ENCODE measurements around the gene STUM. TPM values are rescaled to one million over a fixed set of nuclear protein-coding genes. Genes with fewer than 3 reads are reported as not detected.

Gene STUM
- total and polyA plus RNA-seq, 7 donors: under 0.01 to 16.9 (median 7.2) TPM

- DNase-seq: peak; percentile 52
- H3K4me3 ChIP-seq: no peak overlapping the region
- H3K4me1 ChIP-seq: peaks cover 0 to 76% (median 62%) of the 10 kb centered on the region in 4 donors
- intact Hi-C loops (cut with DNase I): no loop called here
- TF ChIP-seq POLR2AphosphoS5 (IDR thresholded peaks at IDR 0.05) (no peak), POLR2A (IDR thresholded peaks at IDR 0.05) (no peak)
- H3K9me3 ChIP-seq: no peaks in the 10 kb centered on the region
- WGBS, 2 donors: 42 to 70% methylated on average over 8 of the region's 8 CpGs
- peak overlapping the region in 3 of 4 donors; percentile 51 to 85 (median 85) for H3K27ac ChIP-seq
- H3K36me3 ChIP-seq: no peaks in the 10 kb centered on the region
- H3K27me3 ChIP-seq: no peaks in the 10 kb centered on the region
Observed at GRCh38 chr1:226572325-226572726, 23.8 kb downstream of the STUM start.

GRCh38 chr1:226574044-226574443, 25.5 kb downstream of the STUM start:
- TF ChIP-seq CTCF (IDR thresholded peaks at IDR 0.05): no peak
- no peak for TF ChIP-seq EP300 (IDR thresholded peaks at IDR 0.05)
- TF ChIP-seq POLR2AphosphoS5 (IDR thresholded peaks at IDR 0.05): no peak
- no peak for TF ChIP-seq POLR2A (IDR thresholded peaks at IDR 0.05)
- peak; percentile 8 for DNase-seq
- Histone ChIP-seq H3K4me1 (peaks cover 0 to 59% (median 45%) of the 10 kb centered on the region in 4 donors), H3K27me3 (no peaks in the 10 kb centered on the region), H3K4me3 (no peak overlapping the region), H3K9me3 (no peaks in the 10 kb centered on the region), H3K36me3 (no peaks in the 10 kb centered on the region), H3K27ac (peak overlapping the region in 3 of 4 donors; percentile 80 to 85 (median 85))
- intact Hi-C loops (cut with DNase I): no loop called here
- 76 to 77% methylated on average over 2 of the region's 2 CpGs for WGBS, 2 donors

- H3K9me3 ChIP-seq: no peaks in the 10 kb centered on the region
- intact Hi-C loops (cut with DNase I): no loop called here
- no peak for TF ChIP-seq POLR2AphosphoS5 (IDR thresholded peaks at IDR 0.05)
- no peak for TF ChIP-seq EP300 (IDR thresholded peaks at IDR 0.05)
- TF ChIP-seq CTCF (IDR thresholded peaks at IDR 0.05): no peak
- no peak for TF ChIP-seq POLR2A (IDR thresholded peaks at IDR 0.05)
- H3K27ac ChIP-seq: peak overlapping the region; percentile 66 to 85 (median 82)
- peaks cover 0 to 51% (median 38%) of the 10 kb centered on the region in 4 donors for H3K4me1 ChIP-seq
- no peak overlapping the region for H3K4me3 ChIP-seq
- H3K36me3 ChIP-seq: no peaks in the 10 kb centered on the region
- DNase-seq: peak; percentile 66
- 93 to 94% methylated on average over 21 of the region's 21 CpGs for WGBS, 2 donors
- no peaks in the 10 kb centered on the region for H3K27me3 ChIP-seq
Observed at GRCh38 chr1:226574591-226575435, 26.2 kb downstream of the STUM start.

GRCh38 chr1:226575436-226575720, 26.8 kb downstream of the STUM start:
- no peak for TF ChIP-seq CTCF (IDR thresholded peaks at IDR 0.05)
- TF ChIP-seq POLR2A (IDR thresholded peaks at IDR 0.05): no peak
- TF ChIP-seq POLR2AphosphoS5 (IDR thresholded peaks at IDR 0.05): no peak
- no peak for TF ChIP-seq EP300 (IDR thresholded peaks at IDR 0.05)
- peak overlapping the region; percentile 66 to 85 (median 82) for H3K27ac ChIP-seq
- peaks cover 0 to 45% (median 32%) of the 10 kb centered on the region in 4 donors for H3K4me1 ChIP-seq
- no peak overlapping the region for H3K4me3 ChIP-seq
- intact Hi-C loops (cut with DNase I): no loop called here
- H3K27me3 ChIP-seq: no peaks in the 10 kb centered on the region
- DNase-seq: peak; percentile 59
- 90 to 93% methylated on average over 4 of the region's 4 CpGs for WGBS, 2 donors
- no peaks in the 10 kb centered on the region for H3K9me3 ChIP-seq
- no peaks in the 10 kb centered on the region for H3K36me3 ChIP-seq

GRCh38 chr1:226575739-226576378, 27.3 kb downstream of the STUM start:
- intact Hi-C loops (cut with DNase I): no loop called here
- 63 to 74% methylated on average over 9 of the region's 9 CpGs for WGBS, 2 donors
- Histone ChIP-seq H3K4me1 (peaks cover 0 to 41% (median 30%) of the 10 kb centered on the region in 4 donors), H3K4me3 (peak overlapping the region in 1 of 4 donors; percentile 5), H3K27me3 (no peaks in the 10 kb centered on the region), H3K9me3 (no peaks in the 10 kb centered on the region), H3K27ac (peak overlapping the region; percentile 66 to 85 (median 82)), H3K36me3 (no peaks in the 10 kb centered on the region)
- peak; percentile 78 for DNase-seq
- TF ChIP-seq POLR2AphosphoS5 (IDR thresholded peaks at IDR 0.05) (peak in 2 of 4 donors; percentile 26 to 32), EP300 (IDR thresholded peaks at IDR 0.05) (no peak)
